Suprapubic skin (tissue), 4 donors: ENCODE measurements around the gene SH3PXD2B. TPM values are rescaled to one million over a fixed set of nuclear protein-coding genes. Genes with fewer than 3 reads are reported as not detected.

Experiments
- DNase-seq, 2 donors: peaks; one replicate each; pipeline ENCODE4 v3.0.0-alpha.2; 2019; ENCODE audit warnings: low spot score in 2 of 2
- H3K27ac ChIP-seq: fragments of 200-600 bp; sonication (generic); one replicate; pipeline ENCODE4 v1.5.1; 2019
- H3K27me3 ChIP-seq: fragments of 200-600 bp; sonication (generic); one replicate; pipeline ENCODE4 v1.5.1; 2019
- H3K36me3 ChIP-seq: fragments of 200-600 bp; sonication (generic); one replicate; pipeline ENCODE4 v1.5.1; 2019
- H3K4me1 ChIP-seq: fragments of 200-600 bp; sonication (generic); one replicate; pipeline ENCODE4 v1.5.1; 2019
- H3K4me3 ChIP-seq: fragments of 200-600 bp; sonication (generic); one replicate; pipeline ENCODE4 v1.5.1; 2019; ENCODE audit warnings: mild to moderate bottlenecking
- H3K9me3 ChIP-seq: fragments of 200-600 bp; sonication (generic); one replicate; pipeline ENCODE4 v1.5.1; 2019
- CTCF ChIP-seq, 2 donors: fragments of 200-600 bp in 1 of 2; fragments of 450-650 bp in 1 of 2; sonication (generic) in 1 of 2; IDR thresholded peaks; one replicate each; pipeline ENCODE4 v1.5.1; 2016 to 2019; ENCODE audit warnings: antibody characterized with exemption in 2 of 2, mild to moderate bottlenecking in 1 of 2, moderate library complexity in 1 of 2
- EP300 ChIP-seq: sonication (generic); formaldehyde crosslinking; IDR thresholded peaks from one replicate; pipeline ENCODE4 v1.6.1; 2017; ENCODE audit warnings: antibody characterized with exemption
- POLR2A ChIP-seq, 2 donors: fragments of 450-650 bp; IDR thresholded peaks; one replicate each; pipeline ENCODE4 v1.6.1; 2017; ENCODE audit warnings: antibody characterized with exemption in 2 of 2, mild to moderate bottlenecking in 2 of 2, moderate library complexity in 2 of 2
- POLR2AphosphoS5 ChIP-seq, 3 donors: sonication (generic); formaldehyde crosslinking; IDR thresholded peaks; one replicate each; pipeline ENCODE4 v1.6.1; 2017; ENCODE audit warnings: antibody characterized with exemption in 3 of 3
- WGBS: methylation state at CpG from one replicate; pipeline ENCODE4 v1.1.5; 2018; 5-methylcytosine and 5-hydroxymethylcytosine counted together
- total RNA-seq, 4 donors: library from RNA; depleted of rRNA; stranded (reverse); fragments of >200 nt; gene quantifications; one replicate each; pipeline ENCODE4 v1.1.0, GENCODE V29; 2016

The SH3PXD2B gene
- total RNA-seq, 4 donors from 2014 or later, result 29.1 to 42.1 (median 31.3) TPM

GRCh38 chr5:172498431-172499129 is 44.3 kb upstream of the SH3PXD2B start:
- no peak overlapping the region for H3K27ac ChIP-seq
- peak; percentile 23 to 48 for DNase-seq
- TF ChIP-seq POLR2AphosphoS5 (IDR thresholded peaks at IDR 0.05) (no peak), POLR2A (IDR thresholded peaks at IDR 0.05) (no peak), EP300 (no peak), CTCF (IDR thresholded peaks at IDR 0.05) (no peak)
- WGBS, result 92% methylated on average over 12 of the region's 12 CpGs
- H3K36me3 ChIP-seq, result no peaks in the 10 kb centered on the region
- no peaks in the 10 kb centered on the region for H3K9me3 ChIP-seq
- no peaks in the 10 kb centered on the region for H3K27me3 ChIP-seq
- peaks cover 9% of the 10 kb centered on the region for H3K4me1 ChIP-seq
- no peak overlapping the region for H3K4me3 ChIP-seq

- peak; percentile 53 to 54 for DNase-seq
- Histone ChIP-seq H3K27ac (no peak overlapping the region), H3K4me3 (no peak overlapping the region), H3K4me1 (peaks cover 8% of the 10 kb centered on the region), H3K27me3 (no peaks in the 10 kb centered on the region), H3K9me3 (no peaks in the 10 kb centered on the region), H3K36me3 (no peaks in the 10 kb centered on the region)
- TF ChIP-seq CTCF (IDR thresholded peaks at IDR 0.05) (no peak), POLR2A (IDR thresholded peaks at IDR 0.05) (no peak), POLR2AphosphoS5 (IDR thresholded peaks at IDR 0.05) (no peak), EP300 (no peak)
- 89% methylated on average over 14 of the region's 14 CpGs for WGBS
These were observed 43.4 kb upstream of the SH3PXD2B start for GRCh38 chr5:172497591-172498255.

- H3K27ac ChIP-seq, result peak overlapping the region; percentile 27
- peak; percentile 55 to 70 for DNase-seq
- no peaks in the 10 kb centered on the region for H3K9me3 ChIP-seq
- no peaks in the 10 kb centered on the region for H3K36me3 ChIP-seq
- no peak overlapping the region for H3K4me3 ChIP-seq
- 50% methylated on average over 12 of the region's 12 CpGs for WGBS
- H3K4me1 ChIP-seq, result peaks cover 8% of the 10 kb centered on the region
- TF ChIP-seq POLR2AphosphoS5 (IDR thresholded peaks at IDR 0.05) (no peak), EP300 (no peak), CTCF (IDR thresholded peaks at IDR 0.05) (no peak), POLR2A (IDR thresholded peaks at IDR 0.05) (no peak)
- no peaks in the 10 kb centered on the region for H3K27me3 ChIP-seq
These were observed 42.5 kb upstream of the SH3PXD2B start for GRCh38 chr5:172496671-172497371.

- TF ChIP-seq CTCF (IDR thresholded peaks at IDR 0.05) (no peak), EP300 (no peak), POLR2AphosphoS5 (IDR thresholded peaks at IDR 0.05) (no peak), POLR2A (IDR thresholded peaks at IDR 0.05) (no peak)
- Histone ChIP-seq H3K36me3 (no peaks in the 10 kb centered on the region), H3K27me3 (no peaks in the 10 kb centered on the region), H3K4me3 (no peak overlapping the region), H3K4me1 (peaks cover 13% of the 10 kb centered on the region), H3K27ac (no peak overlapping the region), H3K9me3 (no peaks in the 10 kb centered on the region)
- WGBS, result 90% methylated on average over 8 of the region's 9 CpGs
- peak; percentile 21 to 22 for DNase-seq
These were observed 40.5 kb upstream of the SH3PXD2B start for GRCh38 chr5:172494630-172495505.
